ENCODE data around the gene WDR45B. TPM values are rescaled to one million over a fixed set of nuclear protein-coding genes. Genes with fewer than 3 reads are reported as not detected.
"Not testable (repeated sequence)": the region's sequence is repeated elsewhere in the genome, so short reads cannot be mapped to it uniquely, and the experiment has no call there.

The WDR45B gene
- total RNA-seq, 4 donors from 2014 or later = 57.3 to 81.4 (median 74.4) TPM

DNA sequence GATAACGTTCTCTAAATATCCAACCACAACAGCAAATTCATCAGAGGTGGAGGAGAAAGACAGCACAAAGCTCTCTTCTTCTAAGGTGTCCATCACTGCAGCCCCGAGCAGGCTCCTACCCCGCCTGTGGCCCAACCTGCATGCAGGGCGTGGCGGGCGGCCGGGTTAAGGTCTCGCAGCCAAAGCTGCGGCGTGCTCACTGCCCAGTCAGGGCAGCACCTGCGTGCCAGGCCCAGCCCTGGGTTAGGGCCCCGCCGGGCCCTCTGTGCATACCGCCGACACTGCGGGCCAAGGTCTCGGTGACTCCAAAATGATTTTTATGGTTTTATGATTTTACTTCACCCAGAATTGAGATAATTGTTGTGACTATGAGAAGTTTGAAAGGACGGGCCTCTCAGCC lies 70.9 kb downstream of the WDR45B start:
- intact Hi-C loops (cut with DNase I) = no loop called here
- H3K4me3 ChIP-seq = no peak overlapping the region
- H3K4me1 ChIP-seq = peaks cover 0 to 11% (median 8%) of the 10 kb centered on the region in 4 donors
- H3K36me3 ChIP-seq = peaks cover 2 to 66% (median 54%) of the 10 kb centered on the region in 4 donors
- H3K9me3 ChIP-seq = no peaks in the 10 kb centered on the region
- H3K27me3 ChIP-seq = no peaks in the 10 kb centered on the region
- H3K27ac ChIP-seq (replicated peaks in 1 of 4) = no peak overlapping the region
- no peak for DNase-seq (ENCODE audit: extremely low spot score)
- 98% methylated on average over 18 of the region's 18 CpGs for WGBS
- TF ChIP-seq POLR2A (IDR thresholded peaks at IDR 0.05; ENCODE audit: low read depth) = no peak
- TF ChIP-seq, protein P1, sequence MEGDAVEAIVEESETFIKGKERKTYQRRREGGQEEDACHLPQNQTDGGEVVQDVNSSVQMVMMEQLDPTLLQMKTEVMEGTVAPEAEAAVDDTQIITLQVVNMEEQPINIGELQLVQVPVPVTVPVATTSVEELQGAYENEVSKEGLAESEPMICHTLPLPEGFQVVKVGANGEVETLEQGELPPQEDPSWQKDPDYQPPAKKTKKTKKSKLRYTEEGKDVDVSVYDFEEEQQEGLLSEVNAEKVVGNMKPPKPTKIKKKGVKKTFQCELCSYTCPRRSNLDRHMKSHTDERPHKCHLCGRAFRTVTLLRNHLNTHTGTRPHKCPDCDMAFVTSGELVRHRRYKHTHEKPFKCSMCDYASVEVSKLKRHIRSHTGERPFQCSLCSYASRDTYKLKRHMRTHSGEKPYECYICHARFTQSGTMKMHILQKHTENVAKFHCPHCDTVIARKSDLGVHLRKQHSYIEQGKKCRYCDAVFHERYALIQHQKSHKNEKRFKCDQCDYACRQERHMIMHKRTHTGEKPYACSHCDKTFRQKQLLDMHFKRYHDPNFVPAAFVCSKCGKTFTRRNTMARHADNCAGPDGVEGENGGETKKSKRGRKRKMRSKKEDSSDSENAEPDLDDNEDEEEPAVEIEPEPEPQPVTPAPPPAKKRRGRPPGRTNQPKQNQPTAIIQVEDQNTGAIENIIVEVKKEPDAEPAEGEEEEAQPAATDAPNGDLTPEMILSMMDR (IDR thresholded peaks at IDR 0.05) = no peak
- TF ChIP-seq POLR2AphosphoS5 (IDR thresholded peaks at IDR 0.05) = no peak
- no peak for TF ChIP-seq EP300 (IDR thresholded peaks at IDR 0.05)

DNA sequence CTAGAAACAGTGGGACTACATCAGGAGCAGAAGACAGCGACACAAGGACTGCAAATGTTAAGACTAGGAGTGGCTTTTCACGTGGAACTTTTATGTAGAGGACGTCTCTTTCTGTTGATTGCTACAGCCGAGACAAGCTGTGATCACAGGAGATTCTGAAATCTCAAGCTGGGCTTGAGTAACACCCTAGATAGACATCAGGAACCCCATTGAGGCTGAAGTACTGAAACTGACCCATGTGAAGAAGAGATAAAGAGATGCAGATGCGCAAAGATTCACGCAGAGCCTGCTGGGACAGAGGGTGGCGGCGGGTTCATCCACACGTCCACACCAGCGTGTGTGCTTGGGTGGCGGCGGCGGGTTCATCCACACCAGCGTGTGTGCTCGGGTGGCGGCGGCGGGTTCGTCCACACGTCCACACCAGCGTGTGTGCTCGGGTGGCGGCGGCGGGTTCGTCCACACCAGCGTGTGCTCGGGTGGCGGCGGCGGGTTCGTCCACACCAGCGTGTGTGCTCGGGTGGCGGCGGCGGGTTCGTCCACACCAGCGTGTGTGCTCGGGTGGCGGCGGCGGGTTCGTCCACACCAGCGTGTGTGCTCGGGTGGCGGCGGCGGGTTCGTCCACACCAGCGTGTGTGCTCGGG lies 72.5 kb downstream of the WDR45B start:
- H3K27me3 ChIP-seq; DNase-seq (ENCODE audit: extremely low spot score); H3K4me3 ChIP-seq; H3K4me1 ChIP-seq; intact Hi-C loops (cut with DNase I); H3K9me3 ChIP-seq; H3K27ac ChIP-seq (replicated peaks in 1 of 4): not testable (repeated sequence)
- H3K36me3 ChIP-seq = peaks cover 8 to 78% (median 66%) of the 10 kb centered on the region in 4 donors
- WGBS = 95% methylated on average over 34 of the region's 52 CpGs

DNA sequence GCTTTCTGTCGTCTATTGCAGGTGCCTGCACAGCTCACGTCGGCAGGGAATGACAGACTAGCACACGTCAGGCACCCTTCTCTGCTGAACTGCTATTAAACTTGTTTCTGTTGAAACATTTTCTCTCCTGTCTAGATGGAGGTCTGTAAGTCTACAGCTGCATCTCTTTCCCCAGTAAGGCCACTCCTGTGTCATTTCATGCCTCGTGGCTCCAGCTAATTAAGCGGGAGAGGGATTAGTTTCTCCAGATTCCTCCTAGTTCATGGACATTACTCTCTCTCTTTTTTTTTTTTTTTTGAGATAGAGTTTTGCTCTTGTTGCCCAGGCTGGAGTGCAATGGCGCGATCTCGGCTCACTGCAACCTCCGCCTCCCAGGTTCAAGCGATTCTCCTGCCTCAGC lies 74.2 kb downstream of the WDR45B start:
- DNase-seq (ENCODE audit: extremely low spot score) = no peak
- Histone ChIP-seq H3K27ac (replicated peaks in 1 of 4) (no peak overlapping the region), H3K9me3 (no peaks in the 10 kb centered on the region), H3K4me3 (no peak overlapping the region), H3K4me1 (peaks cover 0 to 10% (median 5%) of the 10 kb centered on the region in 4 donors), H3K27me3 (no peaks in the 10 kb centered on the region), H3K36me3 (peaks cover 8 to 83% (median 74%) of the 10 kb centered on the region in 4 donors)
- WGBS = 89% methylated on average over 10 of the region's 11 CpGs
- intact Hi-C loops (cut with DNase I) = no loop called here
- TF ChIP-seq, protein P1 (IDR thresholded peaks at IDR 0.05) = no peak
- TF ChIP-seq POLR2A (IDR thresholded peaks at IDR 0.05; ENCODE audit: low read depth) = no peak
- TF ChIP-seq EP300 (IDR thresholded peaks at IDR 0.05) = no peak
- no peak for TF ChIP-seq POLR2AphosphoS5 (IDR thresholded peaks at IDR 0.05)

DNA sequence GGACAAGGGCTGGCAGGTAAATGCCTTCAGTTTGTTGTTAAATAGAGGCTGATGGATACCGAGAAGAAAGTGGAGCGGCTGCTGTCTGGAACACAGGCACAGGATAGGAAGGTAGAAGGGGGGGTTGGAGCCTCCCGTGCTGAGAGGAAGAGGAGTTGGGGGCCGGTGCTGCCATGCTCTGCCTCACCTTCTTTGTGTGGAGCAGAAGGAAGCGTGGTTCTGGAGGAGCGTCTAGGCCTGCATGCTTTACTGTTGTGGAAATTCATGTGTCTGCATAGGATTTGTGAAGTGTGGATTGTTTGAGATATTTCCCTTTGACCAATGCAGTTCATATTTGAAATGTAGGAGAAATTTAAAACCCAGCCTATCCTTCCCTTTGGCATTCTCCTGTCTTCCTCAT lies 76.4 kb downstream of the WDR45B start:
- Histone ChIP-seq H3K4me3 (no peak overlapping the region), H3K27me3 (no peaks in the 10 kb centered on the region), H3K4me1 (peaks cover under 1 to 16% (median 11%) of the 10 kb centered on the region in 4 donors), H3K27ac (replicated peaks in 1 of 4) (no peak overlapping the region), H3K36me3 (peaks cover 8 to 93% (median 77%) of the 10 kb centered on the region in 4 donors), H3K9me3 (no peaks in the 10 kb centered on the region)
- WGBS = 96% methylated on average over 6 of the region's 6 CpGs
- intact Hi-C loops (cut with DNase I) = no loop called here
- TF ChIP-seq, protein P1 (IDR thresholded peaks at IDR 0.05) = no peak
- TF ChIP-seq EP300 (IDR thresholded peaks at IDR 0.05) (no peak), POLR2AphosphoS5 (IDR thresholded peaks at IDR 0.05) (no peak), POLR2A (IDR thresholded peaks at IDR 0.05; ENCODE audit: low read depth) (no peak)
- no peak for DNase-seq (ENCODE audit: extremely low spot score)

DNA sequence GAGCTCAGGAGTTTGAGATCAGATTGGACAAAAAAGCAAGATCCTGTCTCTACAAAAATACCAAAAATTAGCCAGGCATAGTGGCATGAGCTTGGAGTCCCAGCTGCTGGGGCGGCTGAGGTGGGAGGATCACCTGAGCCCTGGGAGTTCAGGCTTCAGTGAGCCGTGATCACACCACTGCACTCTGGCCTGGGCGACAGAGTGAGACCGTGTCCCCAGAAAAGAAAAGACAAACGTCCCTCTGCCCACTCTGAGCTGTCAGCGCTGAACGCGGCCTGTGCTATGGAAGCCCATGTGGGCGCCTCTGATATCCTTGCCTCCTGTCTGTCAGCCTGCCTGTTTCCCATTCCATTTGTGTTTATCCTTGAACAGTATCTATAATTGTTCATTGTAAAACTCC lies 78.0 kb downstream of the WDR45B start:
- 92% methylated on average over 9 of the region's 9 CpGs for WGBS
- Histone ChIP-seq H3K36me3 (peaks cover 8 to 93% (median 79%) of the 10 kb centered on the region in 4 donors), H3K27me3 (no peaks in the 10 kb centered on the region), H3K4me3 (no peak overlapping the region), H3K4me1 (peaks cover 16 to 27% (median 23%) of the 10 kb centered on the region in 4 donors), H3K9me3 (no peaks in the 10 kb centered on the region), H3K27ac (replicated peaks in 1 of 4) (no peak overlapping the region)
- TF ChIP-seq, protein P1 (IDR thresholded peaks at IDR 0.05) = no peak
- TF ChIP-seq POLR2AphosphoS5 (IDR thresholded peaks at IDR 0.05) = no peak
- no peak for TF ChIP-seq POLR2A (IDR thresholded peaks at IDR 0.05; ENCODE audit: low read depth)
- TF ChIP-seq EP300 (IDR thresholded peaks at IDR 0.05) = no peak
- no peak for DNase-seq (ENCODE audit: extremely low spot score)
- intact Hi-C loops (cut with DNase I) = no loop called here

All from esophagus muscularis mucosa (tissue), 4 donors.